GM21526 (cell line): ENCODE data around the gene CKS2.
"Not testable (repeated sequence)": the region's sequence is repeated elsewhere in the genome, so short reads cannot be mapped to it uniquely, and the experiment has no call there.

Source experiments
- ATAC-seq: cut with Tn5 transposase; IDR thresholded peaks from one replicate; pipeline ENCODE4 v1.9.1; 2021; ENCODE audit warnings: moderate library complexity; ENCODE audit not compliant: unreplicated experiment, low FRiP score

Gene CKS2

DNA sequence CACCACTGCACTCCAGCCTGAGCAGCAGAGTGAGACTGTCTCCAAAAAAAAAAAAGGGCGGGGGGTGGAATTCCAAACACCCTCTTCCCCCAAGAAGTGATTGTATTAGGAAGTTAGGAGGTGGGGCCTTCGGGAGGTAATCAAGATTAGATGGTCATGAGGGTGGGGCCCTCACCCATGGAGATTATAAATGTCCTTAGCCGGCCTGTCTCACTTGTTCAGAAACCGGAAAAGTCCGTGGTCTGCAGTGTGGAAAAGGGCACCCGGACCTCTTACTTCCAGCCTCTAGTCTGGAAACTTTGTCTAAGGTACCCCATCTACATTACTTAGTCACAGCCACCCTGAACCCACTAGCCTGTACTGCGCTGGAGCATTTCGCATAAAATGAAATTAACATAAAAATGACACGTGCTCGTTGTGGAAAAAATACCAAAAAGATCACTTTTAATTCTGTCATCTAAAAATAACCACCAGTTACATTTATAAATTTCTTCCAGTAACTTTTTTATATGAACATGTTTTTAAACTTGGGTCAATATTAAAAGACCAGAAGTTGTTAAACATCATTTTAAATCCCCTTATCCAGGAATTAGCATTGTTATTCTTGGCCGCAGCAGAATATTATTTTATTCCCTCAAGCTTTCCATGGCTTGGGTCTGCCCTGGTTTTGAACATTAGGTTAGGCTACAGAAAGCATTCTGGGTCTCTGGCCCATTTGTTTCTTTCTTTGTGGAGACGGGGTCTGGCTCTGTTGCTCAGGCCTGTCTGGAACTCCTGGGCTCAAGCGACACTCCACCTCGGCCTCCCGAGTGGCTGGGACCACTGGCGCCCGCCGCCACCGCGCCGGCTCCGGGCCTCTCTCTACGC, 1.2 kb upstream of the CKS2 start:
- ATAC-seq: no peak

GRCh38 chr9:89311346-89312221, 589 bp downstream of the CKS2 start:
- ATAC-seq: no peak

DNA sequence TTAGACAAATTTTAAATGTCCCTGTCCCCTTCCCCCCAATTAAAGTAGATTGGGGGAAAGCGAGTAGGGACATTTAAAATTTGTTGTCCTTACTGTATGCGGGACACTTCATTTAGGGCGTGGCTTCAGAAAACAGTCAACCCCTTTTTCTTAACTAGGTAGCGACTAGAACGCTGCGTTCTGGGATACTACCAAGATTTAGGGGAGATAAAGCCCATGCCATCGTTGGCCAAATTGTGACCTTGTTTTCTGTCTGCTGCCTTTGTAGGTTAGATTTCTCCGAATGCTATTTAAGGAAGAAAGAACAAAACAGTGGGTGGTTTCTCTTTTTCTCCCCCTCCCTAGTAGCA, 1.2 kb downstream of the CKS2 start:
- no peak for ATAC-seq

- no peak for ATAC-seq
Measured at GRCh38 chr9:89313842-89314241, 2.8 kb downstream of the CKS2 start.

- no peak for ATAC-seq
Measured at GRCh38 chr9:89314955-89315354, 4.0 kb downstream of the CKS2 start.

DNA sequence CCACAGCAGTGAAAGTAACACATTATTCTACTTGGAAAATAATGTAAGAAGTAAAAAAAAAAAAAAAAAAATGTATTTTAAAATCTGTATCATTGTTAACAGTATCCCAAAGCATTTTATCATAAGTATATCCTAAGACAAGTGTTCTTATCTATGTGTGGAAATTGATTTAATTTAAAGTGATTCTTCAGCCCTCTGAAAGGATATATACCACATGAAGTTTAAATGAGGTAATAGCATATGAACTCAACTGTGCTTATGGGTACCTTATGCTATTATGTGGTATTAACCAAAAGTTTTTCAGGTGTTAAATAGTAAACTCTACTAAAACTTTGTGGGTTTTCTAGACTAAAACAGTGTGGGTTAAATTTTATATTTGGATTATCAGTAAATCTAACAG, 4.5 kb downstream of the CKS2 start:
- ATAC-seq: no peak

DNA sequence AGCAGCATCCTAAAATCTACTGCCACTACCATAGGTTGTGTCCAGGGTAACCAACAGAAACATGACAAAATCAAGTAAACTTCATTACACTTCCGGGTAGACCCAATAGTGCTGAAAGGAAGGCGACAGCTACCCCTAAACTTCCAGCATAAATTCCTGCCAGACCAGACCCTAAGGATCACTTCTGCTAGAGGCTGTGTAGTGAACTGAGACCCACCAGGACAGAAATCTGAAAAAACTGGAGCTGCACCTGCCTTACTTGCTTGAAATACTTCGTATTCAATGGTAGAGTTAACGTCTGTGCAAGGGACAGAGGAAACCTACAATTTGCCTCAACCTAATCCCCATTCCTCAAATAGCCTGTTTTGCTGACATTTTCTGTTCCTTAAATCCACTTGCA, 6.3 kb downstream of the CKS2 start:
- no peak for ATAC-seq

- ATAC-seq: peak; percentile 84
Measured at GRCh38 chr9:89318123-89319014, 7.4 kb downstream of the CKS2 start, which contains the start of gene SECISBP2. SECISBP2 (plus strand) TSS chr9:89318500; CDS start chr9:89318577, 77 bp downstream.

DNA sequence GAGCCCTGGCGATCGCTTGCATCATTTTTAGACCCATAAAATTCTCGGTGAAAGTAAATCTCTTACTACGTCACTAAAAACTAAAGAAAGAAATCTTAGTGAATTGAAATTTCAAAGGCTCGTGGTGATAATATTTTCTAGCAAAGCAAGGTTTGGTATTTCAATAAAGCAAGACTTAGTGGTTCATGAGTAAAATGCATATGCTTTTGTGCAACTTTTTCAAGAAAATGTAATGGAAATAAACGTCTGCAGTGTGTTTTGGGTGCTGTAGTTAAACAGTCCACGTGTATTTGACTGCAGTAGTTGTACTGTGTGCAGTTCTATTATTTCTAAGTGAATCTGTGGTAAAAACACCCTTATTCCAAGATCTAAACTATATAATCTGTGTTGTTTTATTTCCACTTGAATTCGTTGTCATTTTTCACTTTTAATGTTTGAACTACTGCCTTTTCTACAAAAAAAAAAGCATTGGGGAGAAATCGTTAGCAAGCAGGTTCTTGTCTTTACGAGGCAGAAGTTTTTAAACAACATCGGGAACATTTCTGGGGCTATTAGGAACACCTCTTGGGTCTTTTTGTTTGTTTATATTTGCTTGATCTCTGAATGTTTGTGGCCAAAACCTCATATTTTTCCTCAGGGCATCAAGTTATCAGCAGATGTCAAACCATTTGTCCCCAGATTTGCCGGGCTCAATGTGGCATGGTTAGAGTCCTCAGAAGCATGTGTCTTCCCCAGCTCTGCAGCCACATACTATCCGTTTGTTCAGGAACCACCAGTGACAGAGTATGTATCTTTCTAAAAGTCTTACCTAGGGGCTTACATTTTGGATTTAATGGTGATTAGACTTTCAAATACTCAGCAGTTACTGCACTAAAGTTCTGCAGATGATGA, 8.3 kb downstream of the CKS2 start:
- ATAC-seq: no peak

GRCh38 chr9:89323390-89323789, 12.4 kb downstream of the CKS2 start:
- no peak for ATAC-seq

GRCh38 chr9:89325733-89326132, 14.7 kb downstream of the CKS2 start:
- no peak for ATAC-seq

GRCh38 chr9:89328064-89328463, 17.1 kb downstream of the CKS2 start:
- no peak for ATAC-seq

GRCh38 chr9:89329917-89330316, 18.9 kb downstream of the CKS2 start:
- no peak for ATAC-seq

DNA sequence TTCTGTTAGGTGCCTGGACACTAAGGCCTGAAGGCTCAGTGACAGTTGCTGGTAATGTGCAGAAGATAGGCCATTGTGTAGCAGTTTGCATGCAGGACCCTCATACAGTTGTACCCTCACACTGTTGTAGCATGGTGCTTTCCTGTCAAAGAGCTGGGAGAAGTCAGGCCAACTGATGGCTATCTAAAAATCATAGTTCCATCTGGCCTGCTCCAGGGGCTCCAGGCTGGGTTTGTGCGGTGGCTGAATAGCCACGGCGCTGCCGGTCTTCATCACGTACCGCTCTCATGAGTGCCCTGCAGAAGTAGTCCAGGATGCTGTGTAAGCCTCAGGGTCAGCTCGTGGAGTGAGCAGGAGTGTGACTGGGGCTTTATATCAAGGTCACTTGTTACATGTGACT, 19.5 kb downstream of the CKS2 start:
- no peak for ATAC-seq

DNA sequence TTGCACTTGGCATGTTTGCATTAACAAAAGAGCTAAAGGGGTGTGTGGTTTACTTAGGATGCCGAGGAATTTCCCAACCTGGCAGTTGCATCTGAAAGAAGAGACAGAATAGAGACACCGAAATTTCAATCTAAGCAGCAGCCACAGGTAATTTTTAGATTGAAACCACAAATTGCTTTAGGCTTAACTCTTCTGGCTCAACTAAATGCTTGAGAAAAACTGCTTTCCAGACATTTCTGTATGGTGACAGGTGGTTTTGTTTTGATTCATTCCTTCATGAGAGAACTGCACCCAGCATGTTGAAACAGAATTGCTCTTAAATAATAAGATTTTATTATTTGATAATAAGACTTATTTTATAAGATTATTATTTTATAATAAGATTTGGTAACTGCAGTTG, 28.8 kb downstream of the CKS2 start:
- ATAC-seq: no peak

DNA sequence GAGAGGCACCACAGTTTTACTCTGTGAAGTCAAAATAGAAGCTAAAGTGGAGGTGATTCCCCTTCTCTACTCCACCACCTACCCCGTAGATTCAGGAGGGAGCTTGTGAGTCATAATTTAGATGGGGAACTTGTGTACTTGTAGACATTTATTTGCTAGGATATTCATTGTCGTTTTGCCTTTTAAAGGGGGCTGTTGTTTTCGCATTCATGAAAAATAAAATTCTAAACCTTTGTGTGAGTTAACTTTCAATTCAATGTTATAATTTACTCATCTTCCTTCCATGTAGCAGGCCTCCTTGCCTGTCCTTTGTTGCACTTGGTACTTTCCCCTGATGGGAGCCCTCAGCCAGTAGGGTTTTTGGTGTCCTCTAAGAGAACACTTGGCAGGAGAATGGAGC, 29.3 kb downstream of the CKS2 start:
- no peak for ATAC-seq

GRCh38 chr9:89342213-89342612, 31.2 kb downstream of the CKS2 start:
- no peak for ATAC-seq

DNA sequence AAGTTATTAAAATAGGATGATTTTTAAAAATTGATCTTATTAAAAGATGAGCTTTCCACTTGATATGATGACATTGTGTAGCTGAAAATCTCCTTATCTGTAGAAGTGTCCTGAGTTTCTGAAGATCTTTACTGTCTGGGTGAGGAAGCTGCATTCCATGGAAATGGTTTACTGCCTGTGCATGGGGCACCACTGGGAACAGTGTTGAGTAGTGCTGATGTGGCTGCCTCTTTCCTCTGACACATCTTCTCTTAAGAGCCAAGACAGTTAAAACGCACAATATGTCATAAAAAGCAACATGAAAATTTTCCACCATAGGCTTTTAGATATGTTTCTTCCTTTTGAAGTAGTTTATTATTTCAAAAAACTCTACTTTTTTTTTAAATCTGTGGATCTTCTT, 32.0 kb downstream of the CKS2 start:
- no peak for ATAC-seq

GRCh38 chr9:89343812-89344211, 32.8 kb downstream of the CKS2 start:
- ATAC-seq: not testable (repeated sequence)

DNA sequence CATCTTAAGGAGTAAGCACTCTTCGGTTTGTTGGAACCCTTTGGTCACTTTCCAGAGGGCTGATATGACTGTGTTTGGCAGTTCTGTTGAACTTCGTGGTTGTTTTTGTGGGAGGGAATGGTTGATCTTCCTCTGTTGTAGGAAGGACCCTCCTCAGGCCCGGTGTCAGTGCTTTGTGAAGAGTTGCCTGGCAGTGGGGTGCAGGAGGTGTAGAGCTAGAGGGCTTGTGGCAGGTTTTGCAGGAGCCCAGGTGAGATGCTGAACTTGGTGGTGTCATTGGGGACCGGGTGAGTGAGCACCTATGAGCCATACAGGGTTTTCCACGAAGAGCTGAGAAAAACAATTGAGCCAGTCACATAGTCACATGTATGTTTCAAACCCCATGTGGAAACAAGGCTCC, 34.5 kb downstream of the CKS2 start:
- no peak for ATAC-seq
